HG03108 (cell line): ENCODE data around the gene CXCR5.
A peak's percentile ranks its signal among the peaks of the same experiment; 100 is the strongest.

ENCODE experiments used
- ATAC-seq: cut with Tn5 transposase; IDR thresholded peaks from one replicate; pipeline ENCODE4 v1.9.1; 2021; ENCODE audit warnings: moderate library complexity; ENCODE audit not compliant: unreplicated experiment

The CXCR5 gene

GRCh38 chr11:118911880-118912741 lies 28.4 kb downstream of the CXCR5 start:
- no peak for ATAC-seq

- no peak for ATAC-seq
These were observed 29.2 kb downstream of the CXCR5 start for GRCh38 chr11:118912742-118913410.

GRCh38 chr11:118913411-118914125 lies 29.9 kb downstream of the CXCR5 start:
- ATAC-seq, result no peak

DNA sequence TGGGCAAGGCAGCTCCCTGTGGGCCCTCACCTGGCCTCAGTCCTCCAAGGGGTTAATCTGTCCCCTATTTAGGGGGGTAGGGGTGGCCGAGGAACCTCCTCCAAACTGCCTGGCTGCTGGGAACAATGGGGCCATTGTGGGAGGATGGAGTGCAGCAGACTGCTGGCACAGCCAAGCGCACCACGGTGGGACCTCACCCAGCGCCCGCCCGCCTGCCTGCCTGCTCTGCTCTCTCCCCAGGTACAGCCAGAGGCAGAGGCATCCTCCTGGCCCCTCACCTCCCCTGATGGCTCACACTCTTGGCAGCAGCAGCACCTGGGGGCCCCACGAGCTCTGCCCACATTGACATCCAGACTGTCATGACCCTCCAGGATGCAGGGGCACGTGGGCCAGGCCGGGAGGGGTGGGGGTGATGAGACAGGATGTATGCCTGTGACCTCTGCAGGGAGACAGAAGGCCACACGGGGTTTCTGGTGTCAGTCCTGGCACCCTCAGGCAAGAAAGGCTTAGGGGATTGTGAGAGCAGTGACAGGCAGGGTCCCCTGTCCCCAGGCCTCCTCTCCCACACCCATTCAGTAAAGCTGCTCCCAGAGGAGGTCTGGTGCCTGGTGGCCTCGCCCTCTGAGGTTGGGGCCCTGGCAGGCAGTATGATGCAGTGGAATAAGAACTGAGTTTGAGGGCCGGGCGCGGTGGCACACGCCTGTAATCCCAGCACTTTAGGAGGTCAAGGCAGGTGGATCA lies 30.7 kb downstream of the CXCR5 start:
- ATAC-seq, result peak; percentile 48

DNA sequence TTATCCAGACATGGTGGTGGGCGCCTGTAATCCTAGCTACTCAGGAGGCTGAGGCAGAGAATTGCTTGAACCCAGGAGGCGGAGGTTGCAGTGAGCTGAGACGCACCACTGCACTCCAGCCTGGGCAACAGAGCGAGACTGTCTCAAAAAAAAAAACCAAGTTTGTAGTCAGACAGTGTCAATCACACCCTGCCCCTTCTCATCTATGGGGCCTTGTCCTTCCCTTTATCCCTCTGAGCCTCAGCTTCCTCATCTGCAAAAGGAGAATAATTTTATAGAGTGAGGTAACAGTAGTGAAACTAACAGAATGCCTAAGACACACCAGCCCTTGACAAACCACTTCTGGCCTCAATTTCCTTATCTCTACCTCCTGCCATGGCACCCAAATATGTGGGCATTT lies 31.3 kb downstream of the CXCR5 start:
- ATAC-seq, result no peak

GRCh38 chr11:118915396-118915795 lies 31.7 kb downstream of the CXCR5 start:
- ATAC-seq, result no peak

DNA sequence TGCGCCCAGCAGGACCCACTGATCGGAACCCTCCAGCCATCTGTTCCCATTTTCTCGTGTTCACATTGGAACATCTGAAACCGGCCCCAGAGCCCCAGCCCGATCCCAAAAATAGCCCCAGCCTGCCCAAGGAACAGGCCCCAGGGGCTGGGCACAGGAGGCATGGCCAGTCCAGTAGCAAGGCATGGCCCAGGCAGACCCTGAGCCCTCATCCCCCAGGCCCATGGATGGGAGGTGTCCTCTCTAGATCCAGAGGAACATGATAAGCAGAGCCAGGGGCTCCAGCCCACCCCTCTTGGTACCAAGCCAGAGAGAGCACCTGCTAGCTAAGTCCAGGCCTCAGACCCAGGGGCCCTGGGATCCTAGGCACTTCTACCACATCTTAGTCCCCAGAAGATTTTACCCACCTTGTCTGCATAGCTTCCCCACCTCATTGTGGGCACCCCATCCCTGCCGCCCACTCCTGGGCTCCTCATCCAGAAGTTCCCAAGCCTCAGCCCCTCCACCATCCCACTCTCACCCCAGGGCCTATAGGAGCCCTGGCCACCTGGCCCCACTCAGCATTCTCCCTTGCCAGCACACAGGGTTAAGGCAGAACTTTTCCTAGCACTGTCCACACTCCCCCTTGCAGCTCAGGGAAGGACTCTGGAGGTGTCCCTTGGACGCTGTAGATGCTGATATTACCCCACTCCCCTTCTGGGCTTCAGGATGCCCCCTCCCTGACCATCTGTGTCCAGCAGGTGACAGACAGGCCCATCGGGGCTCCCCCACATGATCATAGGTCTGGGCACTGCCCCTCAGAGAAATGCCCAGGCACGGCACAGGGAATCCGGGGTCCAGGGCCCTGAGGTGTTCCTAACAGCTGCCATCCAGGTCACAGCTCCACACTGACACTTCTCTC lies 32.5 kb downstream of the CXCR5 start:
- ATAC-seq, result no peak

GRCh38 chr11:118916842-118917388 lies 33.2 kb downstream of the CXCR5 start:
- ATAC-seq, result no peak

DNA sequence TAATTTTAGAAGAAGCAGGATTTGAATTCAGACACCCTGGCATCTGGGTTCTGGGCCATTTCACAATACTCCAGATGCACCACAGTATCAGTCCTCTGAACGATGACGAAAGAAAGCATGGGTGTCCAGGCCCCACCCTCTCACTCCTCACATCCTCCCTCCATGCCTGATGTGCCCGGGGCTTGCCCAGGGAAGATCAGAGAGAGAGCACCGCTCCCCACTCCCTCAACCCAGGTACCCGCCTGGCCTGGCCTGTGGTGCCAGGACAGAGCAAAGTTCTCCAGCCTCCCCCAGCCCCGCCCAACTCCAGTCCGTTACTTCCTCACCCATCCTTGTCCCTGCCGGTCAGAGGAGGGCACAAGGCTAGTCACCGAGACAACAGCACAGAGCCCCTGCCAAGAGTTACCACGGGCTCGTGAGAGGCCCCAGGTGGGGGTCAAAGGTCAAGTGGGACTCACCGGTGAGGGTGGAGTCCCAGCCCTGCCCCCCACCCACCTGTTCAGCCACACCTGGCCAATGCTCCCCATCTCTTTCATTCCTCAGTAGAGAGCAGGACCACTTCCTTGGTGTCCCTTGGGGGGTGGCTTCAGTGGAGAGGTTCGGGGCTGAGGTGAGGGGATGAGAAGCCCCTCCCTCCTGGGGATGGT lies 33.9 kb downstream of the CXCR5 start:
- ATAC-seq, result no peak

DNA sequence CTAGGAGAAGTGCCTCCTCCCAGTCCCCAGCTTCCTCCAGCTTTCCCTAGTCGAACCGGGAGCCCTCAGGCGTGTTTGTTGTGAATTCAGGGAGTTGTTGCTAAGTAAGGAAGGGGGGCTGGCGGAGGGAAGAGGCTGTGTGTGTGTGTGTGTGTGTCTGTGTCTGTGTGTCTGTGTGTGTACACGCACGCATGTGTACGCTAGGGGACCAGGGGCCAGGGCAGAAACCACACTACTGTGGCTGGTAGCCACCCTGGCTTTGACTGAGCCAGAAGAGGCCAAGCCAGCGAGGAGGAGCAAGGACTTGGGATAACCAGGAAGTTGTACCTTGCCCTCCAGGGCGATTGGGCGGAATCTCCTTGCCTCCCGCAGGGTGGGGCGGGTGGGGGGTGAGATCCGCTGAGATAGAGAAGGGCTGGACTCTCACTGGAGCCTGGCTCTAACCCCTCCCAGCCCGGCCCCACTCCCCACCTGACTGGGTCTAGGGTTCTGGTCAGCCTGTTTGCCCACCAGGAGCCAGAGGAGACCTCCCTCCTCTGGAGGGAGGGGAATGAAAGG lies 34.5 kb downstream of the CXCR5 start:
- no peak for ATAC-seq

DNA sequence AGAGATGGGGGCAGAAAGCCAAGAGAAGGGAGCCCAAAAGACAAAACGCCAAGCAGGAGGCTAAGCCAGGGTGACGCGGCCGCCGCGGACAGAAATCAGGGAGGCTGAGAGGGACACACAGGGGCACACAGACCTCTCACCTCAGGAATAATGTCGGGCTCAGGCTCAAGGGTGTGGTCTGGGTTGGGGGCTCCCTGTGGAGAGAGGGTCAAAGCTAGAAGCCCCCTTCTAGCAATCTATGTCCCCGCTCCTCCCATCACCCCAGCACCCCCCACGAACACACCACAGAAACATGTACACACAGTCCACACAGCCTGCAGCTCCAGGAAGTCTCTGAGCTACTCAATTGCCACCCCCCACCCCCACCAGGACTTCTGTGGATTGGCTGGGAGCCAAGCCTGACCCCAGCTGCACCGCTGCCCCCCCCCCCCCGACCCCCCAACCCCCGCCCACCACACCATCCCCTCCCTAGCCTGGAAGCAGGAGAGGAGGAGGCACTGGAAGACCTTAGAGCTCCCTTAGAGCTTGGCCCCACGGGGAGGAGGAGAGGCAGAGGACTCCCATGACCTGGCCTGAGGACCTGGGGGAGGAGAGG lies 35.1 kb downstream of the CXCR5 start:
- ATAC-seq, result no peak

- no peak for ATAC-seq
These were observed 37.6 kb downstream of the CXCR5 start for GRCh38 chr11:118921121-118921928.

DNA sequence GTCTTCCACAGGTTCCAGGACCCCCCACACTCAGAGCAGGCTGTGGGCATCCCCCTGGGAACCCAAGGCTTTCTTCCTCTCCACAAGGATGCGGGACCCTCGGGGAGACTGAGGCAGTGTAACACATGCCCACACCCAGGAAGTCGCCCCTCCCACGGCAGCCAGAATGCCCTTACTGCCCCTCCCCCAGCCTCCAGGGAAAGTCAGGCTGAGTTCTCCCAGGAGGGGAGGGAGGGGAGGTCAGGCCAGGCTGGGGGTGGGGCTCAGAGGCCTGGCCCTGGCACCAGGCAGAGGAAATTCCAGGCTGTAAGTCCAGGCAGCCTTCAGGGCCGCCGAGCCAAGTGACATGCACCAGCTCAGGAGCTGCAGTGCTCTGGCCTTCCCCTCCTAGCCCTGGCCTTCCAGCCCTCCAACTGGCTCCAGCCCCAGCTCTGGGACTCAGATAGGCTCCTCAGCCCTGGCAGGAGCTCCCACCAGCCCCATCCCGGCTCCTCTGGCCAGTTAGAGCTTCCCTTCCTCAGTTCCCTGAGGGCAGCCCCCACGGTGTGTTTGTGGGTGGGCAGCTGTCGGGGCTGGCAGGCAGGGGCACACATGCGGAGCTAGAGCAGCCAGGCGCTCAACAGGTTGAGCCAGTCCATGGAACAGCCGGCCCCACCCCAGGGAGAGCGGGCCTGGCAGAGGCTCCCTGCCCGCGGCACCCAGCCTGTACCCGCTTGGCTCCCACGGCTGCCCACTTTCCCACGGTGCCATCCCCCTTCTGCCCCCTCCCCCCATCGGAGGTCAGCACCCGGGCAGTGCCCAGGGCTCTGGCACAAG lies 38.4 kb downstream of the CXCR5 start:
- no peak for ATAC-seq

GRCh38 chr11:118922745-118923627 lies 39.3 kb downstream of the CXCR5 start:
- ATAC-seq, result no peak

- ATAC-seq, result no peak
These were observed 40.3 kb downstream of the CXCR5 start for GRCh38 chr11:118923721-118924587.
